Transverse colon (tissue), 4 donors: ENCODE results near the gene HJURP. TPM values are rescaled to one million over a fixed set of nuclear protein-coding genes. Genes with fewer than 3 reads are reported as not detected.

ENCODE experiments used
- DNase-seq: peaks from one replicate; pipeline ENCODE4 v3.0.0-alpha.2; 2019
- H3K27ac ChIP-seq, 4 donors: fragments of 200-600 bp; sonication (generic); 2 replicates each; pipeline ENCODE4 v1.5.1; 2016 to 2018; ENCODE audit warnings: inconsistent platforms in 4 of 4
- H3K27me3 ChIP-seq: fragments of 200-600 bp; sonication (generic); 2 replicates; pipeline ENCODE4 v1.5.1; 2017; ENCODE audit warnings: inconsistent platforms
- H3K36me3 ChIP-seq, 4 donors: fragments of 200-600 bp; sonication (generic); 2 replicates each; pipeline ENCODE4 v1.5.1; 2017 to 2019; ENCODE audit warnings: inconsistent platforms in 4 of 4
- H3K4me1 ChIP-seq, 4 donors: fragments of 200-600 bp; sonication (generic); 2 replicates each; pipeline ENCODE4 v1.5.1; 2017 to 2020; ENCODE audit warnings: inconsistent platforms in 4 of 4
- H3K4me3 ChIP-seq, 4 donors: fragments of 200-600 bp; sonication (generic); 1 replicate in 1 of 4; 2 replicates in 3 of 4; pipeline versions ENCODE4 v1.5.1 to v1.6.1; 2017 to 2019; ENCODE audit warnings: inconsistent platforms in 4 of 4
- H3K9me3 ChIP-seq, 2 donors: fragments of 200-600 bp; sonication (generic); 2 replicates each; pipeline ENCODE4 v1.5.1; 2017 to 2019; ENCODE audit warnings: inconsistent platforms in 2 of 2
- CTCF ChIP-seq, 5 experiments: fragments of 200-600 bp in 3 of 5; fragments of 450-650 bp in 2 of 5; sonication (generic) in 3 of 5; IDR thresholded peaks; 1 replicate in 2 of 5; 2 replicates in 3 of 5; pipeline ENCODE4 v1.5.1; 2016 to 2017; ENCODE audit warnings: antibody characterized with exemption in 5 of 5, inconsistent platforms in 3 of 5, mild to moderate bottlenecking in 2 of 5, moderate library complexity in 1 of 5
- EP300 ChIP-seq: sonication (generic); formaldehyde crosslinking; IDR thresholded peaks from one replicate; pipeline ENCODE4 v1.6.1; 2017; ENCODE audit warnings: antibody characterized with exemption, low read depth
- POLR2A ChIP-seq: fragments of 450-650 bp; IDR thresholded peaks from one replicate; pipeline ENCODE4 v1.6.1; 2016; ENCODE audit warnings: antibody characterized with exemption, mild to moderate bottlenecking, moderate library complexity
- POLR2AphosphoS5 ChIP-seq, 3 donors: sonication (generic); formaldehyde crosslinking; IDR thresholded peaks; one replicate each; pipeline ENCODE4 v1.6.1; 2016; ENCODE audit warnings: antibody characterized with exemption in 3 of 3
- WGBS, 2 donors: methylation state at CpG; one replicate each; pipeline ENCODE4 v1.1.5; 2018; ENCODE audit warnings: low coverage in 1 of 2; 5-methylcytosine and 5-hydroxymethylcytosine counted together
- in situ Hi-C, 4 donors: fragments of 200-750 bp; cut with MboI; loops; one replicate each; pipeline versions ENCODE4 v1.15.0 to v1.15.1; 2017; ENCODE audit warnings: low sequenced_read_pairs in 3 of 4, low pct_ligation_motif_present in 1 of 4, low pct_unique_long_range_greater_than_20kb in 1 of 4
- intact Hi-C: fragments of 100-400 bp; cut with DNase I; formaldehyde crosslinking; loops from one replicate; pipeline ENCODE4 v1.15.1; 2023; ENCODE audit warnings: low total_unique reads
- total RNA-seq, 4 donors: library from RNA; depleted of rRNA; stranded (reverse); fragments of >200 nt; gene quantifications; one replicate each; pipeline ENCODE4 v1.1.0, GENCODE V29; 2016

Gene HJURP
- total RNA-seq, 4 donors from 2014 or later = 1.9 to 29.5 (median 2.1) TPM; not detected in 1

GRCh38 chr2:233866479-233866878 is 12.1 kb upstream of the HJURP start:
- in situ Hi-C loops (no loop called here), intact Hi-C loops (no loop called here)
- Histone ChIP-seq H3K27ac (no peak overlapping the region), H3K27me3 (peaks cover 28% of the 10 kb centered on the region), H3K4me1 (no peaks in the 10 kb centered on the region), H3K36me3 (no peaks in the 10 kb centered on the region), H3K4me3 (no peak overlapping the region), H3K9me3 (peaks cover 0 to 4% of the 10 kb centered on the region in 2 donors)
- DNase-seq = no peak
- TF ChIP-seq POLR2AphosphoS5 (IDR thresholded peaks at IDR 0.05) (no peak), POLR2A (no peak), EP300 (no peak), CTCF (IDR thresholded peaks at IDR 0.05) (no peak)
- 99% methylated on average over 11 of the region's 11 CpGs; no CpG with 5 or more reads in 1 of the 2 donors for WGBS, 2 donors

GRCh38 chr2:233865838-233866237 is 11.5 kb upstream of the HJURP start:
- no peaks in the 10 kb centered on the region for H3K36me3 ChIP-seq
- no peak for DNase-seq
- no peak overlapping the region for H3K4me3 ChIP-seq
- WGBS, 2 donors = 93 to 94% methylated on average over 3 of the region's 3 CpGs
- intact Hi-C loops = no loop called here
- no peak overlapping the region for H3K27ac ChIP-seq
- in situ Hi-C loops = no loop called here
- no peaks in the 10 kb centered on the region for H3K4me1 ChIP-seq
- no peak for TF ChIP-seq EP300
- no peak for TF ChIP-seq CTCF (IDR thresholded peaks at IDR 0.05)
- no peak for TF ChIP-seq POLR2AphosphoS5 (IDR thresholded peaks at IDR 0.05)
- no peak for TF ChIP-seq POLR2A
- H3K27me3 ChIP-seq = peaks cover 21% of the 10 kb centered on the region
- H3K9me3 ChIP-seq = peaks cover 0 to 4% of the 10 kb centered on the region in 2 donors

GRCh38 chr2:233862261-233862768 is 8.0 kb upstream of the HJURP start:
- Histone ChIP-seq H3K4me1 (peaks cover 0 to 4% (median 0%) of the 10 kb centered on the region in 4 donors), H3K9me3 (no peaks in the 10 kb centered on the region), H3K27ac (no peak overlapping the region), H3K4me3 (no peak overlapping the region), H3K36me3 (no peaks in the 10 kb centered on the region), H3K27me3 (no peaks in the 10 kb centered on the region)
- intact Hi-C loops (no loop called here), in situ Hi-C loops (no loop called here)
- 64 to 65% methylated on average over 4 of the region's 4 CpGs for WGBS, 2 donors
- DNase-seq = no peak
- no peak for TF ChIP-seq POLR2A
- TF ChIP-seq POLR2AphosphoS5 (IDR thresholded peaks at IDR 0.05) = no peak
- TF ChIP-seq CTCF (IDR thresholded peaks at IDR 0.05) = no peak
- no peak for TF ChIP-seq EP300

GRCh38 chr2:233858331-233858730 is 4.0 kb upstream of the HJURP start:
- no peak for DNase-seq
- in situ Hi-C loops (no loop called here), intact Hi-C loops (no loop called here)
- Histone ChIP-seq H3K4me3 (no peak overlapping the region), H3K27me3 (no peaks in the 10 kb centered on the region), H3K36me3 (no peaks in the 10 kb centered on the region), H3K4me1 (peaks cover 0 to 20% (median 11%) of the 10 kb centered on the region in 4 donors), H3K27ac (no peak overlapping the region), H3K9me3 (no peaks in the 10 kb centered on the region)
- 88 to 92% methylated on average over 4 of the region's 4 CpGs for WGBS, 2 donors
- TF ChIP-seq POLR2A (no peak), CTCF (IDR thresholded peaks at IDR 0.05) (no peak), POLR2AphosphoS5 (IDR thresholded peaks at IDR 0.05) (no peak), EP300 (no peak)
